Activated CD4-positive, alpha-beta T cell treated with anti-CD3 and anti-CD28 coated beads, Interleukin-2, amount 50 U/mL, for 1 hour (primary cell): ENCODE data around the gene CD3E.

Source experiments
- DNase-seq: peaks from one replicate; pipeline ENCODE4 v3.0.0-alpha.2; 2020

Gene CD3E

DNA sequence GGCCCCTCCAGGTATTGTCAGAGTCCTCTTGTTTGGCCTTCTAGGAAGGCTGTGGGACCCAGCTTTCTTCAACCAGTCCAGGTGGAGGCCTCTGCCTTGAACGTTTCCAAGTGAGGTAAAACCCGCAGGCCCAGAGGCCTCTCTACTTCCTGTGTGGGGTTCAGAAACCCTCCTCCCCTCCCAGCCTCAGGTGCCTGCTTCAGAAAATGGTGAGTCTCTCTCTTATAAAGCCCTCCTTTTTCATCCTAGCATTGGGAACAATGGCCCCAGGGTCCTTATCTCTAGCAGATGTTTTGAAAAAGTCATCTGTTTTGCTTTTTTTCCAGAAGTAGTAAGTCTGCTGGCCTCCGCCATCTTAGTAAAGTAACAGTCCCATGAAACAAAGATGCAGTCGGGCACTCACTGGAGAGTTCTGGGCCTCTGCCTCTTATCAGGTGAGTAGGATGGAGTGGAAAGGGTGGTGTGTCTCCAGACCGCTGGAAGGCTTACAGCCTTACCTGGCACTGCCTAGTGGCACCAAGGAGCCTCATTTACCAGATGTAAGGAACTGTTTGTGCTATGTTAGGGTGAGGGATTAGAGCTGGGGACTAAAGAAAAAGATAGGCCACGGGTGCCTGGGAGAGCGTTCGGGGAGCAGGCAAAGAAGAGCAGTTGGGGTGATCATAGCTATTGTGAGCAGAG, at the start of gene CD3E:
CD3E (plus strand) TSS at position 163 of the 681 bp plus-strand sequence; CDS start at position 386, 223 bp downstream.
- DNase-seq: peak; percentile 61

GRCh38 chr11:118258410-118258809, 46.1 kb upstream of the CD3E start:
- no peak for DNase-seq

DNA sequence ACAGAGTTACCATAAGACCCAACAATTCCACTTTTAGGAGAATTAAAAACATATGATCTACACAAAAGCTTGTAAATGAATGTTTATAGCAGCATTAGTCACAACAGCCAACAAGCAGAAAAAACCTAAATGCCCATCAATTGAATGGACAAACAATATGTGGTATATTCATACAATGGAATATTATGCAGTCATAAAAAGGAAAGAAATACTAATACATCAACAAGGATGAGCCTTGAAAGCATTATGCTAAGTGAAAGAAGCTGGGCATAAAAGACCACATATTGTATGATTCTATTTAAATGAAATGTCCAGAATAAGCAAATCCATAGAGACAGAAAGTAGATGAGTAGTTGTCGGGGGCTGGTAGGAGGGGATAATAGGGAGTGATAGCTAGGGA, 45.4 kb upstream of the CD3E start:
- DNase-seq: no peak

DNA sequence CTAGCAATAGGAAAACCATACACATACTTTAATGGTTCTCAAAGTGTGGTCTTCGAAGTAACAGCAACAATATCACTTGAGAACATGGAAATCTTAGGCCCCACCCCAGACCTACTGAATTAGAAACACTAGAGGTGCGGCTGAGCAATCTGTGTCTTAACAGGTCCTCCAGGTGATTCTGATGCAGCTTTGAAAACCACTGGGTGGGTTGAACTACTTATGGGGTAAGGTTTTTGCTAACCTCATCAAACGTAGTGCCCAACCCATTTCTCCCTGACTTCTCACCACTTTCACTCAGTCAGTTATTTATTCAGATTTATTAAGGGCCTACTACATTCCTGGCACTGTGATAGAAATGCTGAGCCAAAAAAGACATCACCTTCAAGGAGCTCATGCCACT, 44.2 kb upstream of the CD3E start:
- DNase-seq: no peak

DNA sequence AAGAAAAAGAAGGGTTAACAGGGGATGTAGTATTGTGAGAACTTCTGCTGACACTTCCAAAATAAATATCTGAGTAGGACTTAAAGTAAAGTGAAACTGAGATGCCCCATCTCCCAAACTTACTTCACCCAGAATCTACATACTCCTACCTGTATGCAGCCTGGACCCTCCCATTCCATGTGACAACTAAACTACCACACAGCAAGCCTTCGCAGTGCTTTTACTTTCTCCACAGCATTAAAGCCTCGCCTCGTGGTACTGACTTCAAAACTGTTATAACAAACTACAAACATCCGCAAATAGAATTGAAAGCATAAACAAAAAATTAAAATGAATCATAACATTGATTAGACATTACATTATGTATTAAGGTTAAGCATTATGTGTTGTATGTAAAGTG, 41.4 kb upstream of the CD3E start:
- no peak for DNase-seq

DNA sequence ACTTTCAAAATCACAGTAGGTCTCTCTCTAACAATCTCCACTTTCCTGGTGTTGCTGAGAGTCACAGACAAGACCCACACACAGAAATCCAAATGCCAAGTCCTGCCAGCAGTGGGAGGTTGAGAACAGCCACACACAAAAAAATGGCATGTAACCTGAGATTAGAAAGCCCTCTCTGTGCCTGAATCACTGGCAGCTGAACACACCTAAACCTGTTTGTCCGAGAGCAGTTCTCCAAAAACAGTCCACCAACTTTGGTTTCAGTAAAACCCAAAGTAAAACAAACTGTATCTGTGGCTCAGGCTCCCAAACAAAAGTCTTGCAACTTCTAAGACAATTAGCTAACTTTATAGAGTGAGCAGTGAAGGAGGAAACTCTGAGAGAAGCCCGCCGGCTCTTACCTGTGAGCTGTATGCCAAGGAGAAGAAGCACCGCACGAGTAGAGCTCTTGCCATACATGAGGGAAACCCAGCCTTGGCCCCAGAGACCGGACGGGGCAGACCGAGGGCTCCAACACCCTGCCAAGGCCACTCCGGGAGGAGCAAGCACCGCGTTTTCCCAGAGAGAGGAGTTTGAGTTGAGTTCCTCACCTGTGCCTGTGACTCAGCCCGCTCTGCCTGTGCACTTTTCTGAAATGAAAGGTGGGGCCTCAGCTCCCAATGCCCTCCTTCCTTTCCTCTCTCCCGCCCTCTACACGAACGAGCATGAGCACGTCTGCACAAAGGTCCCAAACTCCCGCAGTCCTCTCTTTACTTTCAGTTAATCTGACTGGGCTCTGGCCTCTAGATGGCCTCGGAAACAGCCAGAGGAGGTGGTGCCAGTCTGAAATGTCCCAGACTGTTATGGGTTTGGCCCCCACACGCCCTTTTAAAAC, 40.6 kb upstream of the CD3E start, which contains the start of gene MPZL2:
MPZL2 (minus strand) TSS at position 603 of the 874 bp plus-strand sequence; CDS start at position 459, 144 bp downstream.
- no peak for DNase-seq

- DNase-seq: no peak
These were observed 39.7 kb upstream of the CD3E start for GRCh38 chr11:118264569-118265465.

DNA sequence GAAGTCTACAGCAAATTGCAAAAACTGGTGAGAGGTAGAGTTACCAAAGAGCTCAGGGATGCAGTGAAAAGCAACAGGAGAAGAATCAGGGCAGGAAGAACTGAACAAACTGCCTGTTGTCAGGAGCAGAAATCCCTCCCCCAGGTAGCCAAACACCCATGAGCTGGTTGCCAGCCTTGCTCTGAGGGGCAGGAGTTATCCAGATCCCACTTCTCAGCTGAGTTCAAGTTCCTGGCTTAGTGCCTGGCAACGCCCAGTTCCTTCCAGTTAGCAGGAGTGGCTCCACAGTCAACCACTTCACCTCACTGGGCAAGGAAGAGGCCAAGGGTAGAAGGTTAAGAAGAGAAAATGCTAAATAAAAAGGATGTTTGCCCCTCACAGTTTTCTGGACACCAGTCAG, 38.6 kb upstream of the CD3E start:
- no peak for DNase-seq

DNA sequence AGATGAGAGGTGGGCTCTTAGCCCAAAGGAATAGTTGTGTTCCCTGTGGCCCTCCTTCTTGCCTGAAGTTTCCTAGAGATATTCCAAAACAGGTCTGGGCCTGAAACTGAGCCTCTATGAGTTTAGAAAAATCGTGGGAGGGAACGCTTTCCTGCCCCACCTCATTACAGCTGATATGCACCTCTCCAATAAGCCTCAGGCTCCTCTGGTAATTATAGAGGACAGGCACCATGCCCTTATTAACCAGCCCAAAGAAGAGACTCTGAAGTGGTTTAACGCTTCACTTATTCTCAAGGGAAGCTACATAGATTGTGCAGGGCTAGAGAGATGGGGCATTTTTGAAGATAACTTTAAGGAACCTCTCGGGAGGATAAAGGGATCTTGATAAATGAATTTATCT, 37.0 kb upstream of the CD3E start:
- no peak for DNase-seq

DNA sequence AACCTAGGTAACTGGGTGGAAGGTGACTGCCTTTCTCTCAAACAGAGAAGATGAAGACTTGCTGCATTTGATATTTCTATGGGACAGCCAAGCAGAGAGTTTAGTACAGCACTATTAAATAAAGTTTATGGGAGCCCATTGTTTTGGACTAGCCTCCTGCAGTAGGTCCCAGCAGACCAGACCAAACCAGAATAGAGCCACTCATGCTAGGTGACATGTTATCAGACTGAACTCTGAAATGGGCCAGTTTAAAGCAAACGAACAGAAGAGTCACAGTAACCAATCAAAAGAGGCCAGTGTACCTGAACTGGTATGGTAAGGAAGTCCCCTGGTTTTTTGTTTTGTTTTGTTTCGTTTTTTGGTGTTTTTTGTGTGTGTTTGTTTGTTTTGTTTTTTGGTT, 32.5 kb upstream of the CD3E start:
- no peak for DNase-seq

DNA sequence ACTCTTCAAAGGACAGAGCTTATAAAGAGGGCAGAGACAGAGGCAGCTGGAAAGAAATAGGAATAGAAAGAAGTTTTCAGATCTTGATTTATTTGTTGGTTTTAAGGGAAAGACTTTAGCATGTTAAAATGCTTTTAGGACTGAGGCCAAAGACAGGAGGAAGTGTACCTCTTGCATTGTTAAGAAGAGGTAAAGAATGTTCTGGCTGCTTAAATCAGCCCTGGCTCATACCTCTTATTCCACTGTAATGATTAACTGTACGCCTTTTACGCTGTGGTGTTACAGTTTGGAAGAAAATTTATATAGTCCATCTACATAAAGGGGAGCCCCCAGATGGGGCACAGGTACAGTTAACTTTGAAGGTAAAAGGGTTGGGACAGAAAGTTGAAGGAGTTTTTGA, 30.3 kb upstream of the CD3E start:
- DNase-seq: no peak

DNA sequence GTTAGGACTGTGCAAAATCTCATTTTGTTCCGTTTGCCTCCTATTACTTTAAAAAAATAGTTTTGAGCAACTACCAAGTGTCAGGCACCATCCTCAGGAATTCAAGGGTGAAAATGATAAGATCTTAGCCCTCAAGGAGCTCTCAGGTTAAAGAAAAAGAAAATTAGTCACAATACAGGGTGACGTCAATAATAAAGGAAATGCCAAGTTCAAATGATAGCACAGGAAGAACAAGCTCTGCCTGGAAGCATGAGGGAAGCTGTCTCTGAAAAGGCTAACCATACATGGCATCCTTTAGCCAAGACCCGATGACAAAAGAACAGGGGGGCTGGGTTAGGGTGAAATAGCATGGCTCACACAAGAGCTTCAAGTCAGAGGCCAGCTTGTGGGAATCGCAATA, 29.4 kb upstream of the CD3E start:
- no peak for DNase-seq

DNA sequence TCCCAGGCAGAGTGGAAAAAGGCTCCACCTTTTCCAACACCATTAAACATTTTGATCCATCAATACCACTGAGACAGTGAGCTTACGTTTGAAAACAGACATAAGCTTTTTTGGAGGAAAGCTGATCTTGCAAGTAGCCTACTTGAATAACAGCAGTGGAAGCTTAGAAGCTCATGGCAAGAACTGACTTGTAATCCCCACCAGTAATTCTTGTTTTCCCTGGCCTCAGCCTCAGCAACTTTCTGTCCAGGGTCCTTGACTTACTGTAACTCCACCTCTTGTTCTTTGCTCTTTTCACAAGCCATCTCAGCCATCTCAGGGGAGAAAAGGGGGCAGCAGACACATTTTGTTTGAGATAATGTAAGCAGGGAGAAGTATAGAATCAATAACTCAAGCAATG, 28.1 kb upstream of the CD3E start:
- DNase-seq: no peak

- no peak for DNase-seq
These were observed 27.2 kb upstream of the CD3E start for GRCh38 chr11:118277312-118277711.

DNA sequence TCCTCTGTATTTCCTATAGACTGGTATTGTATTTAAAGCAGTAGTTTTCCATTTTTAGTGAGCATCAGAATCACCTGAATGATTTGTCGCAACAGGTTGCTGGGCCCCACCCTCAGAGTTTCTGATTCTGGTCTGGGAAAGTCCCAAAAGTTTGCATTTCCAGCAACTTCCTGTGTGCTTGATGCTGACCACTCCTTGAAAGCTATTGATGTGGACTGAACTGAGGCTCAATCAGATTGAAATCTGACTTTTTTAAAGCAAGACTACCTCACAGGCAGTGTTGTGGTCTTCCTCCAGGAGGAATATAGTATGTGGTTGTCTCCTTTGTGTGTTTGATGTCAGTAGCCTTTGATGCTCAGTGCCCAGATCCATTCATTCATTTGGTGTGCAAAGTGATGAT, 23.2 kb upstream of the CD3E start:
- DNase-seq: no peak

DNA sequence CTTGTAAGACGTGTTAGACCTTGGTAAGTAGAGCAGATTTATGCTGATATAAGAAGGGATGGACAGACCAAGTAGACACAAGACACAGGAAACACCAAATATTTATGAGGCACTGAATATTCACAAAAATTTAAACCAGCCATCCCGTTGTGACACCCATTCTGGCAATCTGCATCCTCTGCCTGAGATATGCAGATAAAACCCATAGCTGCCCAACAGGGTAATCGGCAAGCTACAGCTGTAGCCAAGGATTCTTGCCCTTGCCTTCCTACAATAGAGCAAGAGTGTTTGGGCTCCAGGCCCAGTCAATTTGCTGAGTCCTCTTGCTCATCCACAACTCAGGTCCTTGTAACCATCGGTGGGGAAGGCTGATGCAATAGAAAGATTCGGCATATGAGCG, 21.9 kb upstream of the CD3E start:
- no peak for DNase-seq

DNA sequence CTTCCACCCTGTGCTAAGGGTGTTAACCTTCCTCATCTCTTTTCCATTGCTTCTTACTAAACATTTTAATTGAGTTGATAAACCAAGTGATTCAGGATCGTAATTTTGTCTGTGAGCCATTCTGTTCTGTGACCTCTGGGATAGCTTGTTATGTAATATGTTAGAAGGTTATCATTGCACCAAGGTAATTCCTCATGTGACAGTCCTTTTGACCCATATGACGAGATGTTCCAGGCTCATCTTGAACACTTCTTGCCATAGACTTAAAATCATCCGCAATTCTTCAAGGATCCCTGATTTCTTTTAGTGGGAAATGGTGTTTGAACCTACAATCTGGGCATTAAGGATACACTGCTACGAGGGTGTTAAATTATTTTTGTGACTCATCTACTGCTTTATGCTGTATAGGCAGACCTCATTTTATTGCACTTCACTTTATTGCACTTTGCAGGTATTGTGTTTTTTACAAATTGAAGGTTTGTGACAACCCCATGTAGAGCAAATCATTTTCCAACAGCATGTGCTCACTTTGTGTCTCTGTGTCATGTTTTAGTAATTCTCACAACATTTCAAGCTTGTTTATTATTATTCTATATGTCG, 21.4 kb upstream of the CD3E start:
- no peak for DNase-seq

DNA sequence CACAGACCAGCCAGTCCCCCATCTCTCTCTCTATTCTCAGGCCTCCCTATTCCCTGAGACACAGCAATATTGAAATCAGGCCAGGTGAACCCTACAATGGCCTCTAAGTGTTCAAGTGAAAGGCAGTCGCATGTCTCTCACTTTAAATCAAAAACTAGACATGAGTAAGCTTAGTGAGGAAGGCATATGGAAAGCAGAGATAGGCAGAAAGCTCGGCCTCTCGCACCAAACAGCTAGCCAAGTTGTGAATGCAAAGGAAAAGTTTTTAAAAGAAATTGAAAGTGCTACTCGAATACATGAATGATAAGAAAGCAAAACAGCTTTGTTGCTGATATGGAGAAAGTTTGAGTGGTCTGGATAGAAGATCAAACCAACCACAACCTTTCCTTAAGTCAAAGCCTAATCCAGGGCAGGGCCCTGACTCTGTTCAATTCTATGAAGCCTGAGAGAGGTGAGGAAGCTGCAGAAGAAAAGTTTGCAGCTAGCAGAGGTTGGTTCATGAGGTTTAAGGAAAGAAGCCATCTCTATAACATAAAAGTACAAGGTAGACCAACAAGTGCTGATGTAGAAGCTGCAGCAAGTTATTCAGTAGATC, 20.7 kb upstream of the CD3E start:
- DNase-seq: no peak

GRCh38 chr11:118286545-118286944, 18.0 kb upstream of the CD3E start:
- DNase-seq: no peak

GRCh38 chr11:118287006-118287405, 17.5 kb upstream of the CD3E start:
- DNase-seq: no peak

- no peak for DNase-seq
These were observed 15.1 kb upstream of the CD3E start for GRCh38 chr11:118289401-118289800.

DNA sequence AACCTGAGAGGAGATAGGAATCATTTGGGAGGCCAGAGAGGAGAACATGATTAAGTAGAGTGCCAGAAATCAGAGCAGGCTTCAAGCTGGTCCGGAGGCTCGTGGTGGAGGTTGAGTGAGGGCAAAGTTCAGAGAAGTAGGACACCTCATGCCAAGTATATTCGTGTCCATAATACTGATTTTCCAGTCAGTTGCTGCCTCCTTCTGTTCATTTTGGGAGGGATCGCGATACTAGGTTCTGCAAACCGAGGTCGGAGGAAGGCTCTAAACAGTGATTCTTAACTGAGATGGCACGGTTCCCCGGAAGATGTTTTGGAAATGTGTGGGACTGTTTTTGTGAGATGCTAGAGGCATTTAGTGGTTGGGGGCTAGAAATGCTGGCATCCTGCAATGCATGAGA, 13.6 kb upstream of the CD3E start:
- no peak for DNase-seq
